NCI-H226 (cell line): ENCODE measurements around the gene KRT73.

Experiments used
- DNase-seq: peaks from one replicate; pipeline ENCODE4 v3.0.0-alpha.2; 2015

The KRT73 gene

DNA sequence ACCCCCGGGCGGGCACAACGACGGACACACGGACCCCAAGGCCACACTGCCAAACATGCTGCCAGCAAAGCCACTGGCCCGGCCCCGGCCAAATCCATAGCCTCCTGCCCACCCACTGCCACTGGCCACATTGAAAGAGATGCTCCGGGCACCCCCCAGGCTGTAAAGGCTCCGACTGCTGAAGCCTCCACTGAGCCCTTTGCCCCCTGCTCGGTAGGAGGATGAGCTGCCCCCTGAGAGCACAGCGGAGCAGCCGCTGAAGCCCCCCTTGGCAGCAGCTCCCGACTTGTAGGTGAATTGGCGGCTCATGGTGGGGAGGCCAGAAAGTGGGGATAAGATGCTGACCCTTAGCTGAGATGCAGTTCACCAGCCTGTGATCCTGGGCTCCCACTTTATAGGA, at the start of gene KRT73:
Gene KRT73 (minus strand): TSS at position 344 of the 400 bp plus-strand sequence. CDS start 35 bp downstream, at position 309.
- DNase-seq: no peak

- DNase-seq: no peak
Measured at GRCh38 chr12:52667931-52668330, 49.6 kb upstream of the KRT73 start.

DNA sequence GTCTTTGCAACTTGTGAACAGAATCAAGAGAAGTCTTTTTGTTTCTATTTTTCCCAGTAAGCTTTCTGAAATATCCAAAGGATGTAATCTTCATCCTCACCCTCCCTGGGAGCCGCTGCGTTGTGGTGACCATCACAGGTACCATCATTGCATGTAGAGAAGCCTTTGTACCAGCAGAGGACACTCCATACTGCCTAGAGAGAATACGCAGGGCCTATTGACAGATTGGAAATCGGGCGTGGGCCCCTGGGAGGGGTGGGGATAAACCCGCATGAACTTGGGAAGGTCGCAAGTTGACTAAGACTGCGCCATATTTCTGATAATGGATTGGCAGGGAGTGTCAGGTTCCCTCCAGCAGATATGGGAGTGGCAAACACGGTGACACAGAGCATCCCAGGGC, 49.1 kb upstream of the KRT73 start:
- DNase-seq: no peak

GRCh38 chr12:52666471-52666870, 48.1 kb upstream of the KRT73 start:
- no peak for DNase-seq

DNA sequence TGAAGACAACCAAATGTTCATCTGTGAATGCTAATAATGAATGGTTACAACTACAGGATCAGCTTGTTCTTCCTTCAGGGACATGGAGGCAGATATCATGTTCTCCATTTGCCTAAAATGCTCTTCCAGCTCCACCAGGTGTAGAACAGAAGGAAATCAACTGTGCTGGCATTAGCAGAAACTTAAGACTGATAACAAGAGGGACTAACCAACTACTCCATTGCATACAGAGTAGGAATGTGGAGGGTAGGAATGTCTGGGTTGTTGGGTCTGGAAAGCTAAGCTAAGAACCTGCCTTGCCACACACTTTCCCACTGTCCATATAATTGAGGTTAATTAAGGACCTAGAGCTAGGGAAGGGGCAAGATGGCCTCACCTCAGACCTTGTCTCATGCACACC, 45.1 kb upstream of the KRT73 start:
- DNase-seq: no peak

GRCh38 chr12:52662918-52663229, 44.5 kb upstream of the KRT73 start:
- no peak for DNase-seq

DNA sequence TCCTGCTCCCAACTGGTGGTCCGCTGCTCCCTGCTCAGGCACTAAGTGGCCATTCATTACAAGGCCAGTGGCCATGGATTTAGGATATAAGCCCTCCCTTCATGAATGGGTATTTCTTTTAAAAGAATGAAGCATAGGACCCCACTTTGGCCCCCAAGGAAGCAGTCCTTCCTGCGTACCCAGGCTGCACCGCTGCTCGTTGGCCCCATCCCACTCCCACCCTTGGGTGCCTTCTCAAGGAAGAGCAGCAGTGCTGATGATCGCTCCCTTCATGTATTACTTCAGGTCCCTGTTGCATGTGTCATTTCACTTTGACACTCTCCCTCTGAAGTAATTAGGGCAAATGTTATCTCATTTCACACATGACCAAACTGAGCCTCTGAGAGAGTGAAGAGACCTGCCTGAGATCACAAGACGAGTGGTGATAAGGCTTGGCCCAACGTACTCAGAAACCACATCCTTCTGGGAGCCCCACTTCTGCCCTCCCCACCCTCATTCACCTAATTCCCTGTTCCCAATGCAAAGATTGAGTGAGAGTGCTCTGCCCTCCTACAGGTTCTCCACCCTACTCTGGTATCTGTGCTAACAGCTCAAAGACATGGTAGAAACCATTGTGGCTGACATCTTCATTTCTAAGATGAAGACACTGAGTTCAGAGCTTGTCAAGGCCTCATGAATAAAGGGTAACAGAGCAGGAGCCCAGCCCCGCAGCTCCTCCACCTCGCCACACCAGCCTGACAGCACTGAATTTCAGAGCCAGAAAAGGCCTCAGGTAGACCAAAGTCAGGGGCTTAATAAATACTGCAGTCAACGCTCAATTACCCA, 43.9 kb upstream of the KRT73 start:
- DNase-seq: no peak

DNA sequence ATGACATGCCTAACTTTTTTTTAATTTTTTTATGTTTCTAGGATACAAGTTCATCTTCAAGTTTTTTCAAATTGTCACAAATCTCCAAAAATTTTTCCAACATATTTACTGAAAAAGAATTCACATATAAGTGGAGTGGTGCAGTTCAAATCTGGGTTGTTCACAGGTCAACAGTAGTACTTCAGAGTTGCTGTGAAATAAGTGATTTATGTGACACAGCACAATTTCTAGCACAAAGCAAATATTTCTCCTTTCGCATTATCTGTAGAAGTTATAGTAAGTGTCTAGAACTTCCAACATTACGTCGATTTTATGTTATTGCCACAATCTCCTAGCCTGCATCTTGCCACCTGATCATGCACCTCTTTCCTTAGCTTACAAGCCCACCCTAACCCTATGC, 43.3 kb upstream of the KRT73 start:
- no peak for DNase-seq

GRCh38 chr12:52660934-52661499, 42.7 kb upstream of the KRT73 start:
- no peak for DNase-seq

DNA sequence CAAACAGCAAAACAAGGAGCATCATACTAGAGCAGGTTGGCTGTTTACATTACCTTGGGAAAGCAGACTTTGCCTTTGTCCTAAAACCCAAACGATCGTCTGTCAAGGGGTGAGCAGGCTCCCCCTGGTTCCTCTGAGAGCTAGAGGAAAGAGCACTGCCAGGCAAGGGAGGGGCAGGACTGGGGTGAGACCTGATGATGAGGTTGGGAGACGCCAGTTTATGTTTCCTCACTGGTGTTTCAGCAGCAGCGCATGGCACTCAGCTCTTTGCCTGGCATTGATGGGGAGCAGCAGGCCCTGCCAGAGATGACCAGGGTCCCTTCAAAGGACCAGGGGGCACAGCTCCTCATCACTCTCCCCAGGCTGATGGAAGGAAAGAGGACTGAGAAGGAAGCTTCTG, 41.6 kb upstream of the KRT73 start:
- DNase-seq: no peak

- DNase-seq: no peak
Measured at GRCh38 chr12:52659395-52659794, 41.0 kb upstream of the KRT73 start.

- DNase-seq: no peak
Measured at GRCh38 chr12:52658196-52658595, 39.8 kb upstream of the KRT73 start.

DNA sequence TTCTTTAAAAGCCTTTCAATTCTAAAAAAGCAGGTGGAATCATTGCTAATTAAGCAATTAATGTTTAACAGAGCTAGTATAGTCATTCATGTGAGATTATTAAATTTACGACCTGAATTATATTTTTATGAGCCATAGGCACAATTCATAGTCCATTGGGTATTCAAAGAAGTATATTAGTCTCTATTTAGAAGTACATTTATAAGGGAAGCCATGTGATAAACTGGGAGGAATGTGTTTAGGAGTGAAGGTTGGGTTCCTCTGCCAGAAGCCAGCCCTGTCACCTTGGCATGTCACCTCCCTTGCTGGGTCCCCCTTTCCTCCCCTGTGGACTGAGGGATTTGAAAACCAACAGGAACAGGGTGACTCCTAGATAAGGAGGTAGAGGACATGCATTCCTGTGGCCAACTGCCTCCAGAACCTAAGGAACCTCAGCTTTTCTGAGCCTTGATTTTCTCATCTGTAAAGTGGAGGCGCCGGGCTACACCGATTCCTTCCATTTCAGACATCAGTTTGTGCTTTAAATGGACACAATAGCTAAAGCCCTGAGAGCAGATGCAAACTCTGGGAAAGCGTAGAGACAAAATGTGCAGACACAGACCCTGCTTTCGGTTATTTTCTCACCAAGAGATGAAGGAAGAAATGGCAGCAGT, 39.0 kb upstream of the KRT73 start:
- DNase-seq: no peak

GRCh38 chr12:52656616-52657015, 38.3 kb upstream of the KRT73 start:
- peak; percentile 71 for DNase-seq

GRCh38 chr12:52655720-52656124, 37.4 kb upstream of the KRT73 start:
- DNase-seq: peak; percentile 54

GRCh38 chr12:52655251-52655650, 36.9 kb upstream of the KRT73 start:
- peak; percentile 78 for DNase-seq

- DNase-seq: no peak
Measured at GRCh38 chr12:52651726-52652261, 33.4 kb upstream of the KRT73 start, which contains the start of gene KRT2. TSS of gene KRT2 (minus strand) at chr12:52652211. CDS start at chr12:52652142, 69 bp downstream.

DNA sequence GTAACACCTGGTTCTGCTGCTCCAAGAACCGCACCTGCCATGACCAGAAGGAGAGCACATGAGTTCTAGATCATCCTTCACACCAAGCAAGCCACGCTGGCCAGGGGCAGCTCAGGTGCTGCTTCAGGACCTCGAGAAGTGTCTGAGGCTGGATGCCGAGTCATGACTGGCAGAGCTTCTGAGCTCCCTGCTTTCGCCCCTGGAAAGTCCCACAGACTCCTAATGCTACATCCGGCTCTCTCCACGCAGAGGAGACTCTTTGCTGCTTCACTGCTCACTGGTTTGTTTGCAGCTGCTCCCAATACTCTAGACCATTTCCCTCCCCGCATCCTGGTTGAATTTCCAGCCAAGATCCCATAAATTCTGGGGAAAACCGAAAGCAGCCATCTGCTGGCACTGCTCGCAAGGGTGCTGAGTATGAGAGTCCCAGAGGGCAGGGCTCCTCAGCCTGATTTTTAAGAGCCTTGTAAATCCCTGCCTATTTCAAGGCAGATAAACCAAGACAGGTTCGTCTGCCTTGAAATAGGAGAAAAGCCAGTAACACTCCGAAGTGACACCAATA, 32.2 kb upstream of the KRT73 start:
- no peak for DNase-seq

DNA sequence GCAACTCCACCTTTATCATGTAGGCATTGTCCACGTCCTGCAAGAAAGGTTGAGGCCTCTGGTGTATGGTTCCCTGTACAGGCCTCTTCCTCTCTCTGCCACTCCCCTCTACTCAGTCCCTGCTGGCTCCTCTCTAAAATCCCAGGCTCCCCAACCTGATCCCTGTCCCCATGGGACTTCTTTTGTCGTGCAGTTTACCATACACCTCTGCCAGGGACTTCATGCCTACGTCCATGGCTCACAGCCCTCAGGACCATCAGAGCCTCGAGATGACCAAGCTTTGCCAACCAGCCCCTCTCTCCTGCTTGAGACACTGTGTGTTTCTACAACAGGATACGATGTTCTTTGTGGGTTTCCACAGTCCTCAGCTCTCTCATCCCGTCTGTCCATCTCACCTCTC, 30.7 kb upstream of the KRT73 start:
- DNase-seq: no peak

DNA sequence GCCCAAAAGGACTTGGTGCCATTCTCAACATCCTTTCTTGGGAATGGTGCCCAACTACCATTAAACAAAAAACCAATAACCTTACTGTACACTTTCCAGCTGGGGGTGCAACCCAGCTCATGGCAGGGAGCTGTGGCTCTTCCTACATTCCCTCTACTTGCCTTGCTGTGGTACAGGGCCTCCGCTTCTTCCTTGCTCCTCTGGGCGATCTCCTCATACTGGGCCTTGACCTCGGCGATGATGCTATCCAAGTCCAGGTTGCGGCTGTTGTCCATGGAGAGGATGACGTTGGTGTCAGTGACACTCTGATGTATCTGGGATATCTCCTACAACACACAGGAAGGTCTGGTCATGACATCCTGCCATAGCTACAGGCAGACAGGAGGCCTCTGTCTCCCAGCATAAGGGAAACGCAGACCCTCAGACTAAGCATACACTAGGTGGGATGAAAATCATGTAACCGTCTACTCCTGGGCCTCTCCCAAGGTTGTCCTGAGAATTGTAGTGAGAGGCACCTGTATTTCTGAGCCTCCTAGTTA, 29.7 kb upstream of the KRT73 start:
- no peak for DNase-seq

DNA sequence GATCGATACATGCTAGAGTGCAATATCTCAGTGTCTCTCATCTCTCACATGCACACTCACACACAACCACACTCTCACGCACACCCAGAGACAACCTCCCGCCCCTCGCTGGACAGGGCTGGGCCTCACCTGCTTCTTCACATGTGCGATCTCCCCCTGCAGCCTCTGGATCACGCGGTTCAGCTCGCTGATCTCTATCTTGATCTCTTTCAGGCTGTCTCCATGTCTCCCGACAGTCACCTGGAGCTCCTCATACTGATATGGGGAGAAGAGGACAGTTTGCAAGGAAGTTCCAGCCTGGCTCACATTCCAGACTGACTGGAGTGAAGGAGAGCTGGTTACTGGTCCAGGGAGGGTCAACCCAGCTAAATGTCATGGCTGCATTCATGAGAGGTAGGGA, 29.2 kb upstream of the KRT73 start:
- DNase-seq: no peak

- no peak for DNase-seq
Measured at GRCh38 chr12:52646613-52647012, 28.3 kb upstream of the KRT73 start.

GRCh38 chr12:52645982-52646381, 27.6 kb upstream of the KRT73 start:
- no peak for DNase-seq
